OCI-LY3 (cell line): ENCODE results near the gene MEI4.

Experiments used
- EZH2phosphoT487 ChIP-seq: fragments of 200-600 bp; shearing (Covaris generic); IDR thresholded peaks from 2 replicates; pipeline ENCODE4 v1.6.1; 2018; ENCODE audit warnings: antibody characterized with exemption, mixed run types, low read depth
- TF ChIP-seq, protein P1 (sequence below): fragments of 200-600, 300-600 bp; sonication (generic); IDR thresholded peaks from 2 replicates; pipeline ENCODE4 v1.5.1; 2014; ENCODE audit warnings: antibody characterized with exemption, low read length, low read depth

DNA sequence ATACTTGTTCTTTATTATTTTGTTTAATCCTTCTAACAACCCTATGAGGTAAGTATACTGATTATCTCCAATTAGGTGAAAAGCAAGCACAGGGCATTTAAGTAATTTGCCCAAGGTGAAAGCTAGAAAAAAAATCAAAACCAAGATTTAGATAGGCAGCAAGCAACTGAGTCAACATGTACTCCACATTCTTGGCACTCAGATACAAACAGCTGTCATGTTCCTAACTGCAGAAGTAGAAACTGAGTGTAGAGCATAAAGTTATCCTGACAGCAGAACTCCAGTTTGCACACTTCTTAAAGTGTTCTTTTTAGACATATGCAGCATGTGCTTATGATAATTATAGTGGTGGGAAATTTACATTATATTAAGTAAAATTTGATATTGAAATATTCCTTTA, 278.1 kb downstream of the MEI4 start:
- TF ChIP-seq, protein P1, sequence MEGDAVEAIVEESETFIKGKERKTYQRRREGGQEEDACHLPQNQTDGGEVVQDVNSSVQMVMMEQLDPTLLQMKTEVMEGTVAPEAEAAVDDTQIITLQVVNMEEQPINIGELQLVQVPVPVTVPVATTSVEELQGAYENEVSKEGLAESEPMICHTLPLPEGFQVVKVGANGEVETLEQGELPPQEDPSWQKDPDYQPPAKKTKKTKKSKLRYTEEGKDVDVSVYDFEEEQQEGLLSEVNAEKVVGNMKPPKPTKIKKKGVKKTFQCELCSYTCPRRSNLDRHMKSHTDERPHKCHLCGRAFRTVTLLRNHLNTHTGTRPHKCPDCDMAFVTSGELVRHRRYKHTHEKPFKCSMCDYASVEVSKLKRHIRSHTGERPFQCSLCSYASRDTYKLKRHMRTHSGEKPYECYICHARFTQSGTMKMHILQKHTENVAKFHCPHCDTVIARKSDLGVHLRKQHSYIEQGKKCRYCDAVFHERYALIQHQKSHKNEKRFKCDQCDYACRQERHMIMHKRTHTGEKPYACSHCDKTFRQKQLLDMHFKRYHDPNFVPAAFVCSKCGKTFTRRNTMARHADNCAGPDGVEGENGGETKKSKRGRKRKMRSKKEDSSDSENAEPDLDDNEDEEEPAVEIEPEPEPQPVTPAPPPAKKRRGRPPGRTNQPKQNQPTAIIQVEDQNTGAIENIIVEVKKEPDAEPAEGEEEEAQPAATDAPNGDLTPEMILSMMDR, result no peak
- no peak for TF ChIP-seq EZH2phosphoT487
